ENCODE data around the gene LDLRAD4.

LDLRAD4 gene

DNA sequence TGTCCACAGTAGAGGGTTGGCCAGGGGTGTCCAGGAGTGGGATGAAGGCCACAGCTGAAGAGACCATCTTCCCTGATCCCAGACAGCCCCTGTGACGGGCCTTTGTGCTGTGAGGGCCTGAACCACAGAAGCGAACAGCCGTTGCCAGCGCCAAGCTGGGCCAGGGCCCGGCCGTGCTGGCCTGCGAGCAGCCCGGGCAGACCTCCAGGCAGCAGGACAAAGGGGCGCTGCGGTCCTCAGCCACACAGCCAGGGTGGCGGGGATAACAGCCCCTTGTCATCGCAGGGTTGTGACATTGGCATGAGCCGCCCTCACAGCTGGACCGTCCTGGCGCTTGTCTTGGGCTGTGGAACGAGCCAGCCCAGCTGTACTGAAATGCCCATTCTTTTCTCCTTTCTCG is 346.7 kb downstream of the LDLRAD4 start:
- no peak for DNase-seq

DNA sequence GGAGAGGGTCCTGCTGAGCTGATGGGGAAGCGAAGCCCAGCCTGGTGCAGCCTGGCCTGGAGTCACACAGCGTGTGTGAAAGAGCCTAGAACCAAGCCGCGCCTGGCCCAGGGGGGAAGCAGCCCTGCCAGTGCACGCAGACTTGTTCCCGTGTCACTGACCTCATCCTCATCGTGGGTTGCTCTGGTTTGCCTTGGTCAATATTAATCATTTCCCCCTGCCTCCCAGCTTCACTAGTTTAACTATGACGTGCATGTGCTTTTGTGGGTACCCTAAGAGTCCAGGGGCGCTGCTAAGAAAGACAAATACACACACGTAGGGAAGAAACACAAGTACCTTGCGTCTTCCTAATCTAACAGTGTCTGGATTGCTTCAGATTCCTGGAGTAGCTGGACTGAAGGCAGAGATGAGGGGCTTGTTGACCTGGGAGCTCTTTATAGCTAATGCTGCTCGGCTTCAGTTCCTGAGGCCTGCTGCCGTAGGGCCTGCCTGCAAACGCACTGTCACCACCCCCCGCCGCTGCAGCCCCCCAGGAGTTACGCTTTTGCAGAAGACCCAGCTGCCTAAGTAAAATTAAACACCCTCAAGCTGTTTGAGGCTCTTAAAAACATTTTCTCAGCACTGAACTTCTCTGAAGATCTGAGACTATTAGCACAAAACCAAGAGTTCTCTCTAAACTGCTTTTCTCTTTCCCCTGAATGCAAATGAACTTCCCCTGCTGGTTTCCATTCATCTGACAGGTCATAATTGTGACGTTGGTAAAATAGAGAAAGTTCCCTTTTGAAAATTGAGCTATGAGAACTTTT is 348.6 kb downstream of the LDLRAD4 start:
- DNase-seq: no peak

DNA sequence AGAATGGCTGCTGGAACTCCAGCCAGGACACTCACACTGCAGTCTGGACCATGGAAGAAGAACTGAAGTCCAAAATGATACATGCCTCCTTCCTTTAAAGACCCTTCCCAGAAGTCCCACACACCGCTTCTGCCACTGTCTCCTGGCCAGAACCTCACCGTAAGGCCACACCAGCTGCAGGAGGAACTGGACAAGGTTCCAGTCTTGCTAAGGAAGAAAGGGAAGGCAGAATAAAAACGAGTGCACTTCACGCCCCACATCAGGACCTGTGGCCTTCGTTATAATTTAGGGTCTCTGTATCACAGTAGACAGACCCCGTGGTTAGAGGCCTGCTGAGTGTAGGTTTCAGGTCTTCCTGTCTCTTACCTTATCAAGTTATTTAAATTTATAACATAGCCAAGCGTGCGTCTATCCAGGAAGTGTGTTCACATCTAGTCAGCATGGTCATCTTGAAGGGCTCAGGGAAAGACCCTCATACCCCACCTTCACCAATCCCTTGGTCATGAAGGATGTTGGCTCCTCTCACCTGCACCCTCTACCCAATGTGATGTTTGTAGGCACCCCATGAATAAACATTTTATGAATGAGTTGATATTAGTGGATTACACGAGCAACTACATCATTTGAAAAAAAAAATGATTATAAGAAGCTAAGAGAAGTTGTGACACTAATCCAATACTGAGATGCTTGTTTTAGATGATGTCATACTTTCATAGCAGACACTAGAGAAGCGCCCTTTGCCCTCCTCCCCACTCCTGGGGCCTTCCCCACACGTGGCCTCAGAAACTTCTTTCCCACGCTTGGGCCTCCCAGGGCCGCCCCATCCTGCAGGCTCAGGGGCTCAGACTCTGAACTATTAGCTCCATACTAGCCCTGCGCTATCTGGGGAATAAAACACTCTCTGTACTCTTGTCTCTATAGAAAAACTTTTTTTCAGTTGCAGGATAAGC is 350.2 kb downstream of the LDLRAD4 start:
- no peak for DNase-seq

DNA sequence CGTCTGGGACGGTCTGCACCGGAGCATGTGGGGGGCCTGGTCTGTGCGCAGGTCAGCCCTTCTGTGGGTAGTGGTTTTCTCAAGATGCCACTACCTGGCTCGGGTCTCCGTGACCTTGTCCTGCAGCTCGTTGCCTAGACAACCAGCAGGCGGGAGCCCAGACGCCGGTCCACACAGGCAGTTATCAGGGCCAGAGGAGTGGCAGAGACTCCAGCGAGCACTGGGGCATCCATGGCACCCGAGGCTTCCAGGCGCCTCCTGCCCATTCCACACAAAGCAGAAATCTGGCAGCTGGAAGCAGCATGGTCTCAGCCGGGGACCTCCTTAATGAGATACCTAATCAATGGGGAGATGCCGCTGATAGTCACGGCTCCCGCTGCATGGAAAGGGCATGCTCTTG is 351.7 kb downstream of the LDLRAD4 start:
- DNase-seq: no peak

DNA sequence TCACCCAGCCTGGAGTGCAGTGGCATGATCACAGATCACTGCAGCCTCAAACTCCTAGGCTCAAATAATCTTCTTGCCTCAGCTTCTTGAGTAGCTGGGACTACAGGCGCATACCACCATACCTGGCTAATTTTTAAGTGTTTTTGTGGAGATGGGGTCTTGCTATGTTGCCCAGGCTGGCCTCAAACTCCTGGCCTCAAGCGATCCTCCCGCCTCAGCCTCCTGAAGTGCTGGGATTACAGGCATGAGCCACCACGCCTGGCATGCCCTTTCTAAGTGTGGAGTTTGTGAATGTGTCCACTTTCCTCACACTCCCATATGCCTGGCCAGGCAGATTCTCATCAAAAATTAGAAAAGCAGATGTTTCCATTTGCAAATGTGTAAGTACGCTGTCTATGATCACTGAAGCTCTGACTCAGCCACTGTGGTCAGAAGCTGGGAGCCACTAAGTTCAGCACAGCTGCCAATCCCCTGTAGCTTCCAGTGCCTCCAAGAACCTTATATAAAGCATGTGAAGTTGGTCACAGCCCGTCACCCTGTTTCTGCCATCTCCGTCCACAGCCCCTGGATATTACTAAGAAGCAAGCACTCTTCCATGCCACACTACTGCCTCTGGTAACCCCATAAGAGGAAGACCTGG is 352.4 kb downstream of the LDLRAD4 start:
- DNase-seq: no peak

DNA sequence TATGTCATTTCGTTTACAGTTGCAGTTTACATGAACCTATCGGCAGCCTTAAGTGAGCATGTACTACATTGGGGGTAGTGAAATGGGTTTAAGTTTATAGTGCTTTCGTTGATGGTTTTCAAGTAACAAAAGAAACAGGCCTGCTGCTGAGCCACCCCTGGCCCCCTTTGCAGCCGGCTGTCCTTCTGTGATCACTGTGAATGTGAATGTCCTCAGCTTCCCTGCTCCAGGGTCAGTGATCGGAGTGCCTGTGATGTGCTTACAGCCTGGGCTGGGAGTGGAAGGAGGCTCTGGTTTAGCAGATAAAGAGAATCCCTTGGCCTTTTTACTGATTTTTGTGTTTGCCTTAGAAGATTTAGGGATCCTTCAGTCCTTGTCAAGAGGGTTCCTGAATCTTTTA is 353.6 kb downstream of the LDLRAD4 start:
- no peak for DNase-seq

DNA sequence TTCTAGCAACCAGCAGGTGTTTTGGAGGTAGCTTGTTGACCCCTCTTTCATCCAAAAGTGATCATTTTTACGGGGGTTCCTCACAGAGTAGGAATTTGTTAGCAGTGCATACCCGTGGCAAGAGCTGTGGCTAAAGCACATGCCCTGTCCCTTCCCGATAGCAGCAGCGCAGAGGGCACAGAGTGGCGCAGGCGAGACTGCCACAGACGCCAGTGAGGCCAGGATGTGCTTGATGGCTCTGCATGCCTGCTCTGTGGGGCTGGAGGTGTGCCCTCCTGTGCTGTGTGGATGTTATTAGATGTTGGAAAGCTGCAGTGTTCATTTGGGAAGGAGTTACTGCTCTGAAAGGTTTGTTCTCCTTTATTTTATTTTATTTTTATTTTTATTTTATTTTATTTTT is 354.2 kb downstream of the LDLRAD4 start:
- no peak for DNase-seq

DNA sequence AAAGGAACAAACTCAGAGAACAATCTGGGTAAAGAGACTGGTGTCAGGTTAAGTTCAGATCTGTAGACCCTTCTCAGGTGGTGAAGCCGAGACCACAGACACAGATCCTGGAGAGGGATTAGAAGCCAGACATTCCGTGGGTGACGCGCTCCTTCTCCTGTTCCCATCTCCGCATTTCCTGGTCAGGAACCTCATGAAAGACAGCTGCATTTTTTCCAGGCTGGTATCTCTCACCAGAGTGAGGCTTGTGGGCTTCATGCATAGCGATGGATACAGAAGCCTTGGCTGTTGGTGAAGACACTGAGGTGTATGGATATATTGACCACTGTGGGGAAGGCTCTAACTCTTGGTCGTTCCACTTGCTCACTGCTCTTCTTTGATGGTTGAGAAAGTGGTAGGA is 355.2 kb downstream of the LDLRAD4 start:
- DNase-seq: no peak

DNA sequence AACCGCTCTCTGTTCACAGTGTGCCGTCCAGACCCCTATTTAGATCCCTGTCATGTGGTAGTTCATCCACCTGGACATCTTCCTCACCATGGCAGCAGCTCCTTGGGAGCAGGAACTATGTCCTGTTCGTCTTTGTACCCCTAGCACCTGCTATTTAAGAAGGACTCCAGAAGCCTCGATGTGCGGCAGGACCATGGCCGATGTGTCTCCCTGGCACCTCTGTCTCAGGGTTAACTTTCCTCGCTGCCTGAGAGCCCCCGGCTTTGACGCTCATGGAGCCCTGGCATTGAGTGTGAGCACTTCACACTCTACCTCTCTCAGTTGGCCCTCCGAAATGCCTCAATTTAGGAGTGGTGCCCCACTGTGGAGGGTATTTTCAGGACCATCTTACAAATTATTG is 355.8 kb downstream of the LDLRAD4 start:
- no peak for DNase-seq

DNA sequence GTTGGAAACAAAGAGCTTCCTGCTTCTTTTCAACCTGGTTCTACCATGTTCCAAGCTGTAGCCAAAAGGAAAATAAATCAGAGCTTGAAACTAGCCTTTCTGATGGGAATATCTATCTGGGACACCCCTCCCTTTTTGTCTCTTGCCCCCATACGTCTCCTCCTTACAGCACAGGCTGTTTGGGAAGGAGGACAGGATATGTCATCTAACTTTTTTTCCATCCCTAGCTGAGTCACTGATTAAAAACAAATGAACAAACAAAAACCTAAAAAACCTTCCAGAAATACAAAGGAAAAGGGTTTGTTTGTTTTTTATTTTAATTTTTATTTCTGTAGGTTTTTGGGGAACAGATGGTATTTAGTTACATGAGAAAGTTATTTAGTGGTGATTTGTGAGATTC is 356.2 kb downstream of the LDLRAD4 start:
- no peak for DNase-seq

DNA sequence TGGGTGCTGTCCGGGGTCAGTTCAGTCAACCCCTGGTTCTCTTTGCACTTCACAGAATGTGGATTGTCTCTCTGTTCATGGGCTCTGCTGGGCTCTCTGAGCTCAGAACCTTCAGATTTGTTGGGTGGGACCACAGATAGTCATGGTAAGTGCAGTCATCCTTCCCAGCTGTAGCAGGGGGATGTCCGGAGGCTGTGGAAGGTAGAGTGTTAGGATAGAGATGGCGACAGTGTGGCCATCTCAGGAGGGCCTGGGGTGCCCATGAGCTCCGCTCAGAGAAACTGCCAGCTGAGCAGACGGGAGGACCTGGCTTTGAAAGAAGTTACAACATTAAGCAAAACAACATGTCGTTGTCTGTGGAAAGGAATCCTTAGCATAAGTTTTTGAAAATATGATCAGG is 358.0 kb downstream of the LDLRAD4 start:
- DNase-seq: no peak

DNA sequence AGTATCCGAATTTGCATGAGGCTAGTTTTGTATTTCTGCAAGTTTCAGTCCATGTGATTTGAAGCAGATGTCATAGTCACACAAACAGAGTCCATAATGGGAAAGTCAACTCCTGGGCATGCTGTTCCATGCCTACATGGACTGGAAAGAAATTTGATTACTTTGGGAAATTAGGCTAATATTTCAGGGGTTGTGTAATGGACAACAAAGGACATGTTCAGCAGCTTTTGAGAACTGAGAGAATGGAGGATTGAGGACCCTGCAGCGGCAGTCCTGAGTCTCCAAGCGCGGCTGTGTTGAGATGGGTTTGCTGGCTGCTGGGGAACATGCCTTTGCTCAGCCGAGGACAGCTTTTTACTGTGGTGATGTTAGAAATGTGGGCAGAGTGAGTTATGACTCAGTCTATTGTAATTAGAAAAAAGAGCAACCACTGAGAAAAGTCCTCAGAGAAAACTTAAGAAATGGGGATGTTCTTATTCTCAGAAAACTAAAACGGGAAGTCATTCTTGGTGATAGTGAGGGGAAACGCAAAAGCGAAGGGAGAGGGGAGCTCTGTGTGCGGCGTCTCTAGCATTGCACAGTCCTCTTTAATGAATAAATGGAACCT is 358.6 kb downstream of the LDLRAD4 start:
- DNase-seq: peak; percentile 81

DNA sequence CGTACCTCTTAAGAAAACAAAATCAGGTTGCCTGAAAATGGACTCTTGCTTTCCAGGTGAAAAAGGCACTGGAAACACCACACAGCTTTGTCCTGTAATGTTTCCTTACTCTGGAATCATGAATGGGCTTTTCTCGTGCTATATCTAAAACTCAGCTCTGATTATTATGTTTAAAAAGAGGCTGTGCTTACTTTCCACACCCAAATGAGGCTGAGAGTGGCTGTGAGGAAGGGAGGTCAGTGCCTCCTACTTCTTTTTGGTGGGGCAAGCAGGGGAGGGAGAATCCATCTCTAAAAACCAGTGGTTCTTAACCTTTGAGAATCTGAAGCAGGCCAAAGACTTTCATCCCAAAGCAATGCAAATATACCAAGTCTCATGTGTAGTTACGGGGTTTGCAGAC is 359.2 kb downstream of the LDLRAD4 start:
- DNase-seq: no peak

DNA sequence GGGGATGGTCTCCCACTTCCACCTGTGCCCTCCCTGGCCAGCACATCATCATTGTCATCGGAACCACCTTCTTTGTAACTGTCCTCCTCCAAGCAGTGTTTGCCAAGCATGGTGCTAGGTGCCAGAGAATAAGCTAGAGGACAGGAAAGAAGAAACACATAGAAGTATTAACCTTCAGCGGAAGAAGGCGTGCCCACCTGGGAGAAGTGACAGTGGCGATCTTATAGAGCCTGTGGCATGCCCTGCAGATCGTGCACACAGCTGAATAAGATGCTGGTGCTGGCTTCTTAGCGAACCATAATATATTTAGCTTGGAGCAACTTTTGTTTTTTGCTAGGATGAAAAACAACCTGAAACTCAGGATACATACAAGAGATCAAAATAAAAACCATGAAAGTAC is 359.8 kb downstream of the LDLRAD4 start:
- no peak for DNase-seq

DNA sequence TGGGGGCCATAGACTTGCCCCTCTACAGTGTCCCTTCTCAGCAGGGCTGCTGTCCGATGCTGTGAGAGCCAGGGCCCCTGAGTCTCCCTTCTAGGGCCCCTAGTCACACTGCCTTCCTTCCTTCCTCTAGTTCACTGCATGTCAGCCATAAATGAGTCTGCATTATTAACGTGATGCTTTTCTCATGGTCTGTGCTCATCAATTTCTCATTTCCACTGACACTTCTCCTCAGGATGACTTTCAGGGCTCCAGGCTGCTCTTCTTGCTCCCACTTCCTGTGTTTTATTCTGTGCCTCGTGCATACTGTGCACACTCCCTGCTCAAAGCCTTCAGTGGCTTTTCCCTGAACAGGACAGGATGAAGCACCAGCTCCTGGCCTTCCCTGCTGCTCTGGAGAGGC is 361.3 kb downstream of the LDLRAD4 start:
- DNase-seq: no peak

DNA sequence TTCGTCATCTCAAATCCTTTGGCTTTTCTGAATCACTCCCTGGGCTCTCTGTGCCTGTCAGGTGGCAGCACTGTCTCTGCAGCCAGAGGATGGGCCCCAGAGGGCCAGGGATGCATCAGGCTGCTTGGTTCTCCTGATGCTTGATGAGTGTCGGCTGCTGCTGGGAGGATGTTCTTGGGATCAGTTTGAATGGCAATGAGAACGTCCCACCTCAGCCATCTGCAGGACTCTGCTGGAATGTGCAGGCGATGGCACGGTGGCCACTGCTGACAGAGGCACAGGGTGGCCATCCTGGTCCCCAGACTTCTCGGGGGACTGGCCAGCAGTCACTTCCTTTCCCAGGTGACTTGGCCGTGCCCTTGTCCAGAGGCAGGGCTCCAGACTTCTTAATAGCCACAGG is 361.8 kb downstream of the LDLRAD4 start:
- DNase-seq: no peak

DNA sequence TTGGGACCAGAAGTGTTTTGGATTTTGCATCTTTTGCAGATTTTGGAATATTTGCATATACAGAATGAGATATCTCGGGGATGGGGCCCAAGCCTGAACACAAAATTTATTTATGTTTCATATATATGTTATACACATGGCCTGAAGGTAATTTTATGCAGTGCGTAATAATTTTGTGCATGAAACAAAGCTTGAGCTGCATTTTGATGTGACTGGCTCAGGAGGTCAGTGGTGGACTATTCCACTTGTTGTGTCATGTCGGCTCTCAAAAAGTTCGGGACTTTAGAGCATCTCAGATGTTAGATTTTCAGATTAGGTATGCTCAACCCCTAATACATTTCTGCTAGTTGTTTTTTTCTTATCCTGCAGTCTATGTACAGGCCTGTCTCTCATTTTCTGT is 362.4 kb downstream of the LDLRAD4 start:
- no peak for DNase-seq

DNA sequence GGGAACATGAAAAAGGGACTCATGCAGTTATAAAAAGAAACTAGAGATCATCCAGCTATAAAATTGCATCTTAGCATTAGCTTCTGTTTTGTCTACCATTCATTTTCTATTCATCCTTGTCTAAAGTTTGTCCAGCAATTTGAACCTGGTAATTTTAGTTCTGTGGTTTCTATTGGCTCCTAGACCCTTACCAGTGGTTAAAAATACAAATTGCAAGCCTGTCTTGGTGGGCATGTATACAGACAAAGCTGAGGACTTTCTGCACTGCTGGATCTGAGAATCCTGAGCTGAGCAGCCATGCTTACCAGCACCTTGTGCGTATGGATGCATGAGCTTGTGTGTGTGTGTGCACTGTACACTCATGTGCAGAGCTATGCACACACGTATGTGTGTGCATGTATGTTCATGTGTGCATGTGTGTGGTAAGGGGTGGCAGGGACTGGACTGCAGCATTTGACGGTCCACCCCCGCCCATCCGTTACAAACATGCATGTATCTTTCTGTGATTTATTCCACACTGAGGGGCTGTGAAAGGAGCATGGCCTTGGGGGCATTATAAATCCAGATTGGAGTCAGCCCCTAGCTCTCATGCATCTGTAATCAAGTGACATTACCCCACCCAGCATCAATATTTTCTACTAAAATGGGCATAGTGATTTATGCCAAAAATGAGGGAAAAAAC is 363.1 kb downstream of the LDLRAD4 start:
- no peak for DNase-seq

DNA sequence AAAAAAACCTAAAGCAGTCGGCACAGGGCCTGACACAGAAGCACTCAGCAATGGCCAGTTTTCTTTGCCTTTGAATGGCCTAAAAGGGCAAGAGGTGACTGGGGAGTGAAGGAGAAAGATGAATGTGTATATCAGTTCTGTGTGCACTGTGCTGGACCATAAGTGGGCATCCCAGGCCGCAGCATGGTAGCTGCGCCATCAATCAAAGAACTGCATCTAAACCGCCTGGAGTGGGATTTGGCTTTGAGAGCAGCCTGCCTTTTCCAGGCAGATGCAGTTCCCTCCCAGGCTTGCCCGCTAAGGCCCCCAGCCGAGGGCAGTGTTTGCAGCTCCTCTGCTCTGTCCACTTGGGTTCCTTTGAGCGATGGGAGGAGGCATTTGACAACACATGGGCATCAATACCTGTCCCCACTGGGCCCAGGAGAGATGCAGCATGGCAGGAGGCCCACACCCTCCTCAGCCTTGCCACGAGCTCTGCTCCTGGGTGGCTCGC is 363.7 kb downstream of the LDLRAD4 start:
- DNase-seq: no peak

DNA sequence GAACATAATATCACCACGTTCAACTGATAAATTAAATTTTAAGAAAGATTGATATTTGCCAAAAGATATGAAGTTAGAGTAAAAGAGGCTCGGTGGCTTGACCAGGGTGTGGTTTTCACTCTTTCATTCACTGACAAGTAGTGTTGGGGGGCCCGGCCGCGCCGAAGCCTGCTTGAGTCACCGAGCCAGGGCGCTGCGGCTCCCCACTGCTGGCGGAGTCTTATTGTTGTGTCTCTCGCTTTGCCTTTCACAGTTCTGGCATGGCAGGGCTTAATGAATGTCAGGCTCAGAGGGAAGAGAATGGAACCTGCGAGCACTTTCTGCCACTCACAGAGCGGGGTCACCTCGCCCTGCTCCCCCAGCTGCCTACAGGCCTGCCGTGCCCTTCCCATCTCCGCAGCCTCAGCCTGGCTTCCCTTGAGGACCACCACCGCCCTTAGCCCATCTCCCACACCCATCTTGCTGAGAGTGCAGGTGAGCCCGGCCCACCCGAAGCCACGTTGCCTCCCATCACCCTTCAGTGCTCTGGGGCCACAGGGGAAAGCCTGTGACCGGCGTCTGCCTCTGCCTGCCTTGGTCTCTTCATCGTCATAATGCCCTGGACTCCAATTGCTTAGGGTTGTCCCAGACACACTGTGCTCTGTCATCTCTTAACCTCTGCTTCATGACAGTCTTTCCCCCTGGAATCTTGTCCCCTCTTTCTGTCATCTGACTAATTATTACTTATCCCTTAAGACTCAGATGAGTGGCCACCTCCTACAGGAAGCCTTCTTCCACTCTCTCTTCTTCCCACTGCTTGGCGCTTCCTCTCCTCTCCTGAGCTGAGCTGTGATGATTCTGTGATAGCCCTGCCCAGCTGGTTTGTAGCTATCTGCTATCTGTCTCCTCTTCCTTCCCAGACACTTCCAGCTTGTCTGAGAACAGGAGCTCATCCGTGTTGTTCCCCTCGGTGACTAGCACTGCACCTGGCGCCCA is 365.3 kb downstream of the LDLRAD4 start:
- no peak for DNase-seq

DNA sequence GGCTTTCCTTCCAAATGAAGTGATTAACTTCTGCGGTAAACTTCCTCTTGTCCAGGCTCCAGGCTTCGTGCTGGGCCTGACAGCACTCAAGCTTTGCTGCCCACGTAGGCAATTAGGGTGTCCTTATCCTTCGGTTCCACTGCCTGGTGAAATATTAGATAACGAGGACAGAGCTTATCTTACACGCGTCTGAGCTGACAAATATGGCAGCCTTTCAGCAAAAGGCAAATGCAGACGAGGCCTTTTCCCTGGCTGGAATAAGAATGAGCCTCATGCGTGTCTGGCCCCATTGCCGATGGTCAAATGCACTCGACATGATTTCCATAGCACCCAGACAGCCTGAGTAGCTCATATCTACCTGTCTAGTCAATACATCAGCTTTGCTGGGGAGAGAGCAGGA is 366.3 kb downstream of the LDLRAD4 start:
- DNase-seq: peak; percentile 69
